AG09309 (cell line): ENCODE results near the gene ATM.
"Not testable (repeated sequence)": the region's sequence is repeated elsewhere in the genome, so short reads cannot be mapped to it uniquely, and the experiment has no call there.

ENCODE experiments used
- DNase-seq: peaks from one replicate; pipeline ENCODE4 v3.0.0-alpha.2; 2010; ENCODE audit warnings: low read depth
- H3K4me3 ChIP-seq: 2 replicates; pipeline ENCODE4 v1.5.1; 2011; ENCODE audit warnings: mild to moderate bottlenecking, low read depth, low read length, moderate library complexity; ENCODE audit not compliant: control insufficient read depth
- TF ChIP-seq, protein P1 (sequence below): IDR thresholded peaks from 2 replicates; pipeline ENCODE4 v1.5.1; 2011; ENCODE audit warnings: mild to moderate bottlenecking, low read depth, low read length, inconsistent platforms; ENCODE audit not compliant: insufficient read depth, control insufficient read depth; ENCODE audit errors: missing control alignments

The ATM gene

GRCh38 chr11:108370990-108371389 lies 148.1 kb downstream of the ATM start:
- TF ChIP-seq, protein P1, sequence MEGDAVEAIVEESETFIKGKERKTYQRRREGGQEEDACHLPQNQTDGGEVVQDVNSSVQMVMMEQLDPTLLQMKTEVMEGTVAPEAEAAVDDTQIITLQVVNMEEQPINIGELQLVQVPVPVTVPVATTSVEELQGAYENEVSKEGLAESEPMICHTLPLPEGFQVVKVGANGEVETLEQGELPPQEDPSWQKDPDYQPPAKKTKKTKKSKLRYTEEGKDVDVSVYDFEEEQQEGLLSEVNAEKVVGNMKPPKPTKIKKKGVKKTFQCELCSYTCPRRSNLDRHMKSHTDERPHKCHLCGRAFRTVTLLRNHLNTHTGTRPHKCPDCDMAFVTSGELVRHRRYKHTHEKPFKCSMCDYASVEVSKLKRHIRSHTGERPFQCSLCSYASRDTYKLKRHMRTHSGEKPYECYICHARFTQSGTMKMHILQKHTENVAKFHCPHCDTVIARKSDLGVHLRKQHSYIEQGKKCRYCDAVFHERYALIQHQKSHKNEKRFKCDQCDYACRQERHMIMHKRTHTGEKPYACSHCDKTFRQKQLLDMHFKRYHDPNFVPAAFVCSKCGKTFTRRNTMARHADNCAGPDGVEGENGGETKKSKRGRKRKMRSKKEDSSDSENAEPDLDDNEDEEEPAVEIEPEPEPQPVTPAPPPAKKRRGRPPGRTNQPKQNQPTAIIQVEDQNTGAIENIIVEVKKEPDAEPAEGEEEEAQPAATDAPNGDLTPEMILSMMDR, result no peak
- no peak overlapping the region for H3K4me3 ChIP-seq
- no peak for DNase-seq

DNA sequence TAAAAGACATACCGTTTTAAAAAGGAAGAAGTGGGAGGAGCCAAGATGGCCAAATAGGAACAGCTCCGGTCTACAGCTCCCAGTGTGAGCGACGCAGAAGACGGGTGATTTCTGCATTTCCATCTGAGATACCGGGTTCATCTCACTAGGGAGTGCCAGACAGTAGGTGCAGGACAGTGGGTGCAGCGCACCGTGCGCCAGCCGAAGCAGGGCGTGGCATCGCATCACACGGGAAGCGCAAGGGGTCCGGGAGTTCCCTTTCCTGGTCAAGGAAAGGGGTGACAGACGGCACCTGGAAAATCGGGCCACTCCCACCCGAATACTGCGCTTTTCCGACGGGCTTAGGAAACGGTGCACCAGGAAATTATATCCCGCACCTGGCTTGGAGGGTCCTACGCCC lies 150.6 kb downstream of the ATM start:
- not testable (repeated sequence) for DNase-seq, H3K4me3 ChIP-seq

- DNase-seq, result no peak
- H3K4me3 ChIP-seq, result no peak overlapping the region
- TF ChIP-seq, protein P1, result no peak
These were observed 165.7 kb downstream of the ATM start for GRCh38 chr11:108388576-108388975.

- no peak for DNase-seq
- no peak overlapping the region for H3K4me3 ChIP-seq
- TF ChIP-seq, protein P1, result no peak
These were observed 169.5 kb downstream of the ATM start for GRCh38 chr11:108392353-108392752.

DNA sequence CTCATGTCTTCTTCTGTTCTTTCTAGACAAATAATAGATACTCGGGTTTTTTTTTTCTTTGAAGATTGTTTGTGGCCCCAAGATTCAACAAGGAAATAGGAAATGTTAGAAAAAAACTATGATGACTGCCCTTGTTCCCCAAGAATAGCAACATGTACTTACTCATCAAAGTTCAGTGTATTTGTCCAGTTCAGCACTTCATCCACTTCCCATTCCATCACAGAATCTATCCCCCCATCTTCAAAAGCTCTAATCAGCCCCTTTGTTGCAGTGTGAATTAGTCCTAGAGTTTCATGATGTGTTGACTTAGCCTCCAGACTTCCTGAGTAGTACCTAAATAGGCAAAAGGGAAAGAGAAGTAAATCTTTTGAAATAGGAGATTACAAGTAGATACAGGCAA lies 170.2 kb downstream of the ATM start:
- TF ChIP-seq, protein P1, result no peak
- DNase-seq, result no peak
- no peak overlapping the region for H3K4me3 ChIP-seq

DNA sequence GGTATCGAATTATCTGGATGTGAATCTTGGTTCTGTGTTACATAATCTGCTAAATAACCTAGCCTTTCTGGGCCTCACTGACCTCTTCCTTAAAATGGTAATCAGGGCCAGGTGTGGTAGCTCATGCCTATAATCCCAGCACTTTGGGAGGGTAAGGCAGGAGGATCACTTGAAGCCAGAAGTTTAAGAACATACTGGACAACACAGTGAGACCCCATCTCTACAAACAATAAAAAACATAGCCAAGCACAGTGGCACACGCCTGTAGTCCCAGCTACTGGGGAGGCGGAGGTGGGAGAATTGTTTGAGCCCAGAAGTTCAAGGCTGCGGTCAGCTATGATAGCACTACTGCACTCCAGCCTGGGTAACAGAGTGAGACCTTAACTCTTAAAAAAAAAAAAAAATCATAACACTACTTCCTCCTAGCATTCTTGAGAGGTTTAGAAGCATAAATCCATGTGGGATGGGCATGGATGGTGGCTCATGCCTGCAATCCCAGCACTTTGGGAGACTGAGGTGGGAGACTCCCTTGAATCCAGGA lies 171.9 kb downstream of the ATM start:
- TF ChIP-seq, protein P1, result no peak
- DNase-seq, result no peak
- H3K4me3 ChIP-seq, result no peak overlapping the region

DNA sequence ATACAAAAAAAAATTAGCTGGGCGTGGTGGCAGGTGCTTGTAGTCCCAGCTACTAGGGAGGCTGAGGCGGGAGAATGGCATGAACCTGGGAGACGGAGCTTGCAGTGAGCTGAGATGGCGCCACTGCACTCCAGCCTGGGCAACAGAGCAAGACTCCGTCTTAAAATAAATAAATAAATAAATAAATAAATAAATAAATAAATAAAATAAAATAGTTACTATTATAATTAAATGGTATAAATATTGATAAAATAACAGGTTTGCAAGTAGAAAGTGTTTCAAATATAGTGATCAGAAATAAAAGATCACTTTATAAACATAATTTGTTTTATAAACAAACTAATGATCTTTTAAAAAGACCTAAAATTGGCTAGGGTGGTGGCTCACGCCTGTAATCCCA lies 173.8 kb downstream of the ATM start:
- not testable (repeated sequence) for DNase-seq, H3K4me3 ChIP-seq

- no peak overlapping the region for H3K4me3 ChIP-seq
- no peak for DNase-seq
- TF ChIP-seq, protein P1, result no peak
These were observed 175.6 kb downstream of the ATM start for GRCh38 chr11:108398439-108398838.
